NCI-H1105 treated with DMSO at 0.1 percent for 48 hours (cell line): Measurements from ENCODE around the gene WWC1.
"Not testable (repeated sequence)": the region's sequence is repeated elsewhere in the genome, so short reads cannot be mapped to it uniquely, and the experiment has no call there.

Experiments used
- DNase-seq: peaks from one replicate; lab custom pipeline; 2025; lab: John Stamatoyannopoulos, UW

Gene WWC1

GRCh38 chr5:168308976-168309598 lies 17.6 kb downstream of the WWC1 start:
- no peak for DNase-seq

DNA sequence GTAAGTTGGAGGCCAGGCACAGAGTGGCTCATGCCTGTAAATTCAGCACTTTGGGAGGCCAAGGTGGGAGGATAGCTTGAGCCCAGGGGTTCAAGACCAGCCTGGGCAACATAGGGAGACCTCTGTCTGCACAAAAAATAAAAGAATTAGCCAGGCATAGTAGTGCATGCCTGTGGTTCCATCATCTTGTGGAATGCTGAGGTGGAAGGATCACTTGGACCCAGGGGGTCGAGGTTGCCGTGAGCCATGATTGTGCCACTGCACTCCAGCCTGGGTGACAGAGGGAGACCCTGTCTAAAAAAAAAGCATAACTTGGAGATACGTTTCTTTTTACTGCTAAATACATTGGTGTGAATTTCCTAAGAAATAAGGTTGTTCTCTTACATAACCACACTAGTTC lies 19.1 kb downstream of the WWC1 start:
- DNase-seq, result not testable (repeated sequence)

DNA sequence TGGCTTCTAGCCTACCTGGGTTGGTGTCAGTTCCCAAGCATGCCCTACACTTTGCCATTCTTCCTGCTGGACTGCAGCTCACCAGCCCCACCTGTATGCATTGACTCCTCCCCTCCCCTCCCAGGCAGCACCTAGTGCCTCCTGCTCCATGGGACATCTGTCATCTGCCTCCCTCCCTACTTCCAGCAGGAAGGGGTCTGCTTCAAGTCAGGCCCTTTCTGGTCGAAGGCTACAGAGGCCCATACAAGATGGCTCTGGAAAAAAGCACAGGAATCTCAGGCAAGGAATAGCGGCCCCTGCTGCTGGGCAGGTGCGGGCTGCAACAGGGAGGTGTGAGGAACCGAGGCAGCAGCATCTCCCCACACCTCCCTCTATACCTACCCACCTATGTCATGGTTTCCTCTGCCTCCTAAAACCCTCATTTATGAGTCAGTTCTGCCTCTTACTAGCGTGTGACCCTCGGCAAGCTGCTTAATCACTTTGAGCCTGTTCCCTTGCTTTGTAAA lies 19.7 kb downstream of the WWC1 start:
- DNase-seq, result no peak

DNA sequence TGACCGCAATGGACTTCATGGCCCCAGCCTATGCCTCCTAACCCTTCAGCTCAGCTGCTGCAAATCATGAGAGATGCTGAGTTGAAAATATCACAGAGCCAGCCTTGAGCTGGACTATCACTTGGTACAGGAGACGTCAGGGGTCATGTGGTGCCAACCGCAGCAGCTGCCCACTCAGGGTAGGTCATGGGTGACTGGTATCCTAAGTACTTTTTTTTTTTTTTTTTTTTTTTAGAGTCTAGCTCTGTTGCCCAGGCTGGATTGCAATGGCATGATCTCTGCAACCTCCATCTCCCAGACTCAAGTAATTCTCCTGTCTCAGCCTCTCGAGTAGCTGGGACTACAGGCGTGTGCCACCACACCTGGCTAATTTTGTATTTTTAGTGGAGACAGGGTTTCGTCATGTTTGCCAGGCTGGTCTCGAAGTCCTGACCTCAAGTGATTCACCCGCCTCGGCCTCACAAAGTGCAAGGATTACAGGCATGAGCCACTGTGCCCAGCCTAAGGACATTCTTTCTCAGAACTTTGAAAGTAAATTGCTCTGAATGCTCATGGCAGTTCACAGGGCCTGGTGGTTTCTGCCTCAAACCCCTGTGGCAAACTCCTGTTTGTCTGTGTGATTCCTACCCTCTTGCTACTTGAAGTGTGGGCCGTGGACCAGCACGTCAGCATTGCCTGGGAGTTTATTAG lies 21.3 kb downstream of the WWC1 start:
- DNase-seq, result no peak

DNA sequence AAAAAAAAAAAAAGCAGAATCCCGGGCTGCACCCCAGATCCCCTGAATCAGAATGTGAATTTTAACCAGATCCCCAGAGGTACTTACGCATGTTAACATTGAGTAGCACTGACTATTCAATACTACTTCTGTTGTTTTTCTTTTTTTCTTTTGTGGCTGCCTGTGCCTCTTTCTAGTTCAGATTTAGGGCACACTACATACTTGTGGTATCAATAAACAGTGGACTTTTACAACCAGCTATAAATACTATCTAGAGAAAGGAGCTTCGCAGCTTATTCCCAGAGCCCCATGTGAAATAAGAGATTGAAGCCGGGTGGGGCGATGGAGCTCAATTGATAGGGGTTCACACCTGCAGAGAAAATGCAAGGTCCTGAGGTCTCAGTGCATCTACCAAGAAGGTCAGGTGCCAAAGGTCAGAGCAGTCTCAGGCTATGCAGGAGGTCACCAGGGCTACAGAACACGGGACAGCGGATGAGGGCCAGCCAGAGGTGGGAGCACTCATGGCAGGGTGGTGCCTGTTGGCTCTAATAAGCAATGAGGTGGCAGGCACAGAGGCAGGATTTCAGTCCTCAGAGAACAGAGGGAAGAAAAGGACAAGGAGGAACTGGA lies 22.3 kb downstream of the WWC1 start:
- DNase-seq, result no peak

GRCh38 chr5:168314735-168315411 lies 23.4 kb downstream of the WWC1 start:
- DNase-seq, result no peak

DNA sequence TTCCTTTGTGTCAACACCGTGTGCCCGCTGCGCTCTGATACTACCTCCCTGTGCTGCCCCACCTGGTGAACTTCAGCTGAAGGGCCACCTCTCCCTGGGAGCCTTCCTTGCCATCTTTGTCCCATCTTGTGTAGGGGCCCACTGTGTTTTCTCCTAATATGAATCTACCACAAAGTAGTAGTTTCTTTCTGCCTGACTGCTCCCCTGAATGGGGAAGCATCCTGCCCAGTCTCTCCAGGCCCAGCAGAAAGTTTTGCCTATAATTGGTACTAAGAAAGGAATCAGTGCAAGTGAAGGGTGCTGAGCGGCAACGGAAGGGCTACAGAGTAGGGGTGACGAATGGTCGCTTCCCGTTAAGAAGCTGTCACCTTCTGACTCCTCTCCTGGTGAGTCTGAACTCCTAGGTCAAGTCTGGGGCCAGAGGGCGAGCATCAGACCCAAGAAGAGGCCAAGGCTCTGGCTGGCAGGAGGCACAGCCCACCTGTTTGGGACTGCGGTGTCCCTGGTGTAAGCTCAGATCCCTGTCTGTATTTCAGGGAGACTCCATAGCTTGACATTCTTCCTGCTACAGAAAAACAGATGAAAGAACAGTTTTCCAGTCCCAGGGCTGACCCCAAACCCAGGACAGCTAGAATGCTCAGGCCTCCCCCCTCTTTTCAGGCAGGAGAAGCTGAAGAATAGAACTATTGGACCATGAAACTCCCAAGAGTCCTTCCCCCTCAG lies 24.1 kb downstream of the WWC1 start:
- DNase-seq, result no peak

- no peak for DNase-seq
These were observed 24.7 kb downstream of the WWC1 start for GRCh38 chr5:168316139-168316578.

GRCh38 chr5:168317096-168317520 lies 25.7 kb downstream of the WWC1 start:
- no peak for DNase-seq

DNA sequence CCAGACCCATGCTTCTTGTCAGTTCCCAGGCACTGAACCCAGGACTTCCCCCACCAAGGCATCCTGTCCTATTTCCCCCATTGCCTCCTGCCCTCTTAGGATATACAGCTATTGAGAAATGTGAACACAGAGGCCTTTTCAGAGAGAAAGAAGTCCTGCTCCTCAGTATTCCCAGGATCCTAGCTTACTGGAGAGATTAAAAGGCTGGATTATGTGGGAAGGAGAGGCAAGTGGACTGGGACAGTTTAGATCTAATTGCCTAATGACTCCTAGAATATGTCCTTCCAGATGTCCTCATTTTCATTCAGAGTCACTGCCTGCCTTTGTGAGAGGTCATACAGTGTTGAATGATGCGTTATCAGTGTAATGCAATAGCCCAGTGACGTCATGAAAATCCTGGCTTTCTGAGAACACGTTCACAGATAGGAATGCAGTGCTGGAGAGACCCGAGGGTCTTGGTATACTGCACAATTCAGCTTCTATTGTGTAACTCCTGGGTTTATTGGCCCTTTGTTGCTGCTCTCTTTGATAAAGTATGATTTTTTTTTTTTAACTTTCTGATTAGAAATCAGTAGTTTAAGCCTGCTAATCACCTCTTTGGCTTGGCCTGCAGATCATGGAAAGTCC lies 26.2 kb downstream of the WWC1 start:
- DNase-seq, result no peak

DNA sequence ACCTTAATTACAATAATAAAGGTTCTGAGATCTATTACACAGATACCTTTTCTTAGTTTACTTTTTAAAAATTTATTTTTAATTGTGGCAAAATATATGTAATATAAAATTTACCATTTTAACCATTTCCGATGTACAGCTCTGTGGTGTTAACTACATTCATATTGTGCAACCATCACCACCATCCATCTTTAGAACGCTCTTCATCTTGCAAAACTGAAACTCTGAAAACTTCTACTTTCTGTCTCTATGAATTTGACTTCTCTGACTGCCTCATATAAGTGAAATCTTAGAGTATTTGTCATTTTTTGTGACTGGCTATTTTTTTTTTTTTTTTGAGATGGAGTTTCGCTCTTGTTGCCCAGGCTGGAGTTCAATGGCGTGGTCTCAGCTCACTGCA lies 26.8 kb downstream of the WWC1 start:
- no peak for DNase-seq

GRCh38 chr5:168319774-168320173 lies 28.3 kb downstream of the WWC1 start:
- no peak for DNase-seq

- DNase-seq, result no peak
These were observed 29.4 kb downstream of the WWC1 start for GRCh38 chr5:168320805-168321204.

GRCh38 chr5:168324859-168325630 lies 33.6 kb downstream of the WWC1 start:
- DNase-seq, result no peak

DNA sequence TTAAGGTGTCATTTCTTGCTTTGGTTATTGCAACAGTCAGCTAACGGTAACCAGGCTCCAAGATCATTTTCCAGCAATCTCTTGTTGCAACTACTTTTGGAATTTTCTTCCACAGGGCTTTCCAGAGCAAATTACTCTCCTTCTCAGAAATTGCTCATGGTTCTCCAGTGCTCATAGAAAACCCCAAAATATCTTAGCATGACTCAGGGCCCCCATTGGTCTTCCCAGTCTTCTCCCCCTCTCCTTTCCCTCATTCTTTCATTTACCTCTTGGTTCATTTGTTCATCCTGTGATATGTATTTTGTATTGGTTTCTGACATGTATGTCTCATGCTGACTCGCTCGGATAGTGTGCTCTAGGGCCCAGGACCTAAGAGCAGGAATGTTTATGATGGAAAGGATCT lies 35.6 kb downstream of the WWC1 start:
- no peak for DNase-seq

GRCh38 chr5:168327451-168327850 lies 36.0 kb downstream of the WWC1 start:
- no peak for DNase-seq

- DNase-seq, result no peak
These were observed 36.5 kb downstream of the WWC1 start for GRCh38 chr5:168327994-168328393.

DNA sequence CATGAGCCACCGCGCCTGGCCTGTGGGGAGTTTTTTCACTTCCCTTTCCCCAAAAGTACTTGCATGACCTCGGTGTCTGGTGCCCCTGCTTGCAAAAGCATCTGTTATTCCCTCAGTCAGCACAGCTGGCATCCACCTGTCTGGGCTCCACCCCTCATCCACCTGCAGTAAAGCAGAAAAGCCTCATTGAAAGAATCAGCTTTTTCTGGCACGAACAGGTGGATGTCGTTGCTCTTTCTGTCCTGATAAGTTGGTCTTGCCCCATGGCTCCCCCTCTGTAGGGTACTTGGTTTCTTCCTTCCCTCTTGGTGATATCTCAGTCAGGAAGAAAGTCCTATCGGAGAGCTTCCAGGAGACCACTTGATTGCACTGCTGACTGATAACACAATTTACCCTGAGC lies 37.4 kb downstream of the WWC1 start:
- peak; percentile 71 for DNase-seq

DNA sequence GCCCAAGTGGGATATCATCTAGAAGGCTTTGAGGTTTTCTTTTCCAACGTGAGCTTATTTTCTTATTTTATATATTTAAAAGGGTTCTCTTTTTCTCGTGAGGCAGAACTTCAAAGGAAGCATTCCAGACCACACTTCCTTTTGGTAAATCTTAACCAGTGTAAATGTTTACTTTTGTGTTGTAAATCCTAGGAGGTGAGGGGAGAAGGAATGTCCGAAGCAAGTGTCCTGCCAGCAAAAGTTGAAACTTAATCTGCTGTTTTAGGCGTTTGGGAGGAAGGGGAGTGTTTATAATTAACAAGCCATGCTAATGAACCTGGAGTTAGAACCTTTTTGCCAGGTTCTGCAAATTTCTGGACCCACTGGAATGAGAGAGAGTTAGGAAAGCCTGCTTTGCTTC lies 37.9 kb downstream of the WWC1 start:
- no peak for DNase-seq

- DNase-seq, result no peak
These were observed 40.6 kb downstream of the WWC1 start for GRCh38 chr5:168332042-168332441.

- DNase-seq, result no peak
These were observed 42.8 kb downstream of the WWC1 start for GRCh38 chr5:168334280-168334679.
